Inflammatory macrophage (primary cell): ENCODE data around the gene MAP2K2.

Experiments
- DNase-seq, 2 donors: peaks; one replicate each; pipeline ENCODE4 v3.0.0-alpha.2; 2020 to 2022

MAP2K2 gene

DNA sequence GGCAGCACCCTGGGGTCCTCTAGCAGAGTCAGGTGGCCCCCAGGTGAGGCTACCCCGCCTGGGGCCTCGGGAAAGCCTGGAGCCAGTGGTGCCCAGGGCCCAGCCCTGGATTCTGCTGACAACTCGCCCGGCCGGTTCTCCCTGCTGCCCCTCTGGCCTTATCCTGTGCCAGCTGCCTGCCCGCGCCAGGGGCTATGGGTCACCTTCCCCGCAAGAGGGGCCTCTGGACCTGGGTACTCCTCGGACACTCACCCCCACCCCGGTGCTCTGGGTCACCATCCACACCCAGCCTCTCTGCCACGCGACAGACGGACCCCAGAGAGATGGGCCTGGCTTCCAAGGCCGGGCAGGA, 81.2 kb downstream of the MAP2K2 start:
- no peak for DNase-seq

DNA sequence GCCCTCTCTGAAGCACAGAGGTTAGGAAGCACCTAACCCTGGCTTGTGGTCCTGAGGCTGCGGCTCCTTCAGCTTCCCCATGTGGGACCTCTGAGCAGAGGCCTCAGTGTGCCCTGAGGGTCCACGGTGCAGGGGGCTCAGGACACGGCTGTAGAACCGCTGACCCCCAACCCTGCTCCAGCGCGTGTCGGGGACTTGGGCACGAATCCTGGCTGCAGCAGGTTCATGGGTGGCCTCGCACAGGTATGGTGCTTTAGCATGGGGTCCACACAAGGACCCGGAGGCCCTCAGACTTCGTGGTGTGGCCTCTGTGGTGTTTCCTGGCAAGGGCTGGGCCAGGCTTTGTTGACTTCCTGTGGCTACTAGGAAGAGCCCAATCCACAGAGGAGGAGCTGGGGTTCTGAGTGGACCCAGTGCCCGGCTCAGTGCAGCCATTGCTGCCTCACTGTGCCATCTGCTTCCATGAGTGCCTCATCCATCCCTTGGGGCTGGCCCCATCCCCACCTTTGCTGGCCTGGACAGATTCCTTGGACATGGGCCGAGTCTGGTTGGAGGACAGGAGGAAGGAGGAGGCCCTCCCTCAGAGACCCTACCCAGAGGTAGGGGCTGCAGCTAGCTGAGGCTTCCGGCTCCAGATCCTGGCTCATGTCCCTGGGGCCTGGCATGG, 81.7 kb downstream of the MAP2K2 start:
- no peak for DNase-seq
